ENCODE measurements around the gene NCAM1. TPM values are rescaled to one million over a fixed set of nuclear protein-coding genes. Genes with fewer than 3 reads are reported as not detected.

The NCAM1 gene
- total RNA-seq, 1 experiment from 2014 or later = 5.9 TPM

DNA sequence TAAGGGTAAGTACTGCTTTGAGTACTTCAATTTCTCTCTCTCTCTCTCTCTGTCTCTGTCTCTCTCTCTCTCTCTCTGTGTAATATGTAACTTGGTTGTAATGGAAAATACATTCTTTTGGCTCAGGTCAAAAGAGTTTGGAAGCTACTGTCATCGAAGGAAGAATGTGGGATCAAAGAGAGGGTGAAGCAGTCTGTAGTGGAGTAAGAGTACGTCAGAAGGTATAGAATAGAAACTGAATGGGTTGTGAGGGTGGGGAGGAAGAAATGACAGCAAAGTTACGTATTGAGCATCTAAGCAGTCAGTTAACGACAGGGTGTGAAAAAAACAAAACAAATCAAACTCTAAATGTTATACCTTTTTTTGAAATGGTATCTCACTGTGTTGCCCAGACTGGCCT, 10.0 kb downstream of the NCAM1 start:
- ChIA-PET POLR2A (no interaction called here), CTCF (no interaction called here)
- Mint-ChIP-seq H3K27ac (no peak overlapping the region), H3K36me3 (no peaks in the 10 kb centered on the region), H3K4me1 (peaks cover 10% of the 10 kb centered on the region), H3K27me3 (ENCODE audit: low read depth) (no peaks in the 10 kb centered on the region), H3K4me3 (no peak overlapping the region), H3K9me3 (no peaks in the 10 kb centered on the region)
- TF ChIP-seq, protein P1, sequence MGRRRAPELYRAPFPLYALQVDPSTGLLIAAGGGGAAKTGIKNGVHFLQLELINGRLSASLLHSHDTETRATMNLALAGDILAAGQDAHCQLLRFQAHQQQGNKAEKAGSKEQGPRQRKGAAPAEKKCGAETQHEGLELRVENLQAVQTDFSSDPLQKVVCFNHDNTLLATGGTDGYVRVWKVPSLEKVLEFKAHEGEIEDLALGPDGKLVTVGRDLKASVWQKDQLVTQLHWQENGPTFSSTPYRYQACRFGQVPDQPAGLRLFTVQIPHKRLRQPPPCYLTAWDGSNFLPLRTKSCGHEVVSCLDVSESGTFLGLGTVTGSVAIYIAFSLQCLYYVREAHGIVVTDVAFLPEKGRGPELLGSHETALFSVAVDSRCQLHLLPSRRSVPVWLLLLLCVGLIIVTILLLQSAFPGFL (CRISPR knock-in tag; IDR thresholded peaks at IDR 0.05; ENCODE audit: borderline replicate concordance) = no peak
- TF ChIP-seq, protein P2, sequence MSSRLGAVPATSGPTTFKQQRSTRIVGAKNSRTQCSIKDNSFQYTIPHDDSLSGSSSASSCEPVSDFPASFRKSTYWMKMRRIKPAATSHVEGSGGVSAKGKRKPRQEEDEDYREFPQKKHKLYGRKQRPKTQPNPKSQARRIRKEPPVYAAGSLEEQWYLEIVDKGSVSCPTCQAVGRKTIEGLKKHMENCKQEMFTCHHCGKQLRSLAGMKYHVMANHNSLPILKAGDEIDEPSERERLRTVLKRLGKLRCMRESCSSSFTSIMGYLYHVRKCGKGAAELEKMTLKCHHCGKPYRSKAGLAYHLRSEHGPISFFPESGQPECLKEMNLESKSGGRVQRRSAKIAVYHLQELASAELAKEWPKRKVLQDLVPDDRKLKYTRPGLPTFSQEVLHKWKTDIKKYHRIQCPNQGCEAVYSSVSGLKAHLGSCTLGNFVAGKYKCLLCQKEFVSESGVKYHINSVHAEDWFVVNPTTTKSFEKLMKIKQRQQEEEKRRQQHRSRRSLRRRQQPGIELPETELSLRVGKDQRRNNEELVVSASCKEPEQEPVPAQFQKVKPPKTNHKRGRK (CRISPR knock-in tag; IDR thresholded peaks at IDR 0.05; ENCODE audit: borderline replicate concordance) = no peak
- TF ChIP-seq, protein P3, sequence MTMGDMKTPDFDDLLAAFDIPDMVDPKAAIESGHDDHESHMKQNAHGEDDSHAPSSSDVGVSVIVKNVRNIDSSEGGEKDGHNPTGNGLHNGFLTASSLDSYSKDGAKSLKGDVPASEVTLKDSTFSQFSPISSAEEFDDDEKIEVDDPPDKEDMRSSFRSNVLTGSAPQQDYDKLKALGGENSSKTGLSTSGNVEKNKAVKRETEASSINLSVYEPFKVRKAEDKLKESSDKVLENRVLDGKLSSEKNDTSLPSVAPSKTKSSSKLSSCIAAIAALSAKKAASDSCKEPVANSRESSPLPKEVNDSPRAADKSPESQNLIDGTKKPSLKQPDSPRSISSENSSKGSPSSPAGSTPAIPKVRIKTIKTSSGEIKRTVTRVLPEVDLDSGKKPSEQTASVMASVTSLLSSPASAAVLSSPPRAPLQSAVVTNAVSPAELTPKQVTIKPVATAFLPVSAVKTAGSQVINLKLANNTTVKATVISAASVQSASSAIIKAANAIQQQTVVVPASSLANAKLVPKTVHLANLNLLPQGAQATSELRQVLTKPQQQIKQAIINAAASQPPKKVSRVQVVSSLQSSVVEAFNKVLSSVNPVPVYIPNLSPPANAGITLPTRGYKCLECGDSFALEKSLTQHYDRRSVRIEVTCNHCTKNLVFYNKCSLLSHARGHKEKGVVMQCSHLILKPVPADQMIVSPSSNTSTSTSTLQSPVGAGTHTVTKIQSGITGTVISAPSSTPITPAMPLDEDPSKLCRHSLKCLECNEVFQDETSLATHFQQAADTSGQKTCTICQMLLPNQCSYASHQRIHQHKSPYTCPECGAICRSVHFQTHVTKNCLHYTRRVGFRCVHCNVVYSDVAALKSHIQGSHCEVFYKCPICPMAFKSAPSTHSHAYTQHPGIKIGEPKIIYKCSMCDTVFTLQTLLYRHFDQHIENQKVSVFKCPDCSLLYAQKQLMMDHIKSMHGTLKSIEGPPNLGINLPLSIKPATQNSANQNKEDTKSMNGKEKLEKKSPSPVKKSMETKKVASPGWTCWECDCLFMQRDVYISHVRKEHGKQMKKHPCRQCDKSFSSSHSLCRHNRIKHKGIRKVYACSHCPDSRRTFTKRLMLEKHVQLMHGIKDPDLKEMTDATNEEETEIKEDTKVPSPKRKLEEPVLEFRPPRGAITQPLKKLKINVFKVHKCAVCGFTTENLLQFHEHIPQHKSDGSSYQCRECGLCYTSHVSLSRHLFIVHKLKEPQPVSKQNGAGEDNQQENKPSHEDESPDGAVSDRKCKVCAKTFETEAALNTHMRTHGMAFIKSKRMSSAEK (CRISPR knock-in tag; IDR thresholded peaks at IDR 0.05; ENCODE audit: borderline replicate concordance) = no peak
- TF ChIP-seq, protein P4, sequence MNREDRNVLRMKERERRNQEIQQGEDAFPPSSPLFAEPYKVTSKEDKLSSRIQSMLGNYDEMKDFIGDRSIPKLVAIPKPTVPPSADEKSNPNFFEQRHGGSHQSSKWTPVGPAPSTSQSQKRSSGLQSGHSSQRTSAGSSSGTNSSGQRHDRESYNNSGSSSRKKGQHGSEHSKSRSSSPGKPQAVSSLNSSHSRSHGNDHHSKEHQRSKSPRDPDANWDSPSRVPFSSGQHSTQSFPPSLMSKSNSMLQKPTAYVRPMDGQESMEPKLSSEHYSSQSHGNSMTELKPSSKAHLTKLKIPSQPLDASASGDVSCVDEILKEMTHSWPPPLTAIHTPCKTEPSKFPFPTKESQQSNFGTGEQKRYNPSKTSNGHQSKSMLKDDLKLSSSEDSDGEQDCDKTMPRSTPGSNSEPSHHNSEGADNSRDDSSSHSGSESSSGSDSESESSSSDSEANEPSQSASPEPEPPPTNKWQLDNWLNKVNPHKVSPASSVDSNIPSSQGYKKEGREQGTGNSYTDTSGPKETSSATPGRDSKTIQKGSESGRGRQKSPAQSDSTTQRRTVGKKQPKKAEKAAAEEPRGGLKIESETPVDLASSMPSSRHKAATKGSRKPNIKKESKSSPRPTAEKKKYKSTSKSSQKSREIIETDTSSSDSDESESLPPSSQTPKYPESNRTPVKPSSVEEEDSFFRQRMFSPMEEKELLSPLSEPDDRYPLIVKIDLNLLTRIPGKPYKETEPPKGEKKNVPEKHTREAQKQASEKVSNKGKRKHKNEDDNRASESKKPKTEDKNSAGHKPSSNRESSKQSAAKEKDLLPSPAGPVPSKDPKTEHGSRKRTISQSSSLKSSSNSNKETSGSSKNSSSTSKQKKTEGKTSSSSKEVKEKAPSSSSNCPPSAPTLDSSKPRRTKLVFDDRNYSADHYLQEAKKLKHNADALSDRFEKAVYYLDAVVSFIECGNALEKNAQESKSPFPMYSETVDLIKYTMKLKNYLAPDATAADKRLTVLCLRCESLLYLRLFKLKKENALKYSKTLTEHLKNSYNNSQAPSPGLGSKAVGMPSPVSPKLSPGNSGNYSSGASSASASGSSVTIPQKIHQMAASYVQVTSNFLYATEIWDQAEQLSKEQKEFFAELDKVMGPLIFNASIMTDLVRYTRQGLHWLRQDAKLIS (CRISPR knock-in tag; IDR thresholded peaks at IDR 0.05; ENCODE audit: borderline replicate concordance) = no peak
- TF ChIP-seq ZNF416 (CRISPR knock-in tag; IDR thresholded peaks at IDR 0.05) (no peak), ZNF263 (CRISPR knock-in tag; IDR thresholded peaks at IDR 0.05; ENCODE audit: low read depth) (no peak), TP53 (CRISPR knock-in tag; IDR thresholded peaks at IDR 0.05) (no peak), NFE2L1 (CRISPR knock-in tag; IDR thresholded peaks at IDR 0.05) (no peak), ZNF138 (CRISPR knock-in tag; conservative IDR thresholded peaks at IDR 0.05) (no peak), PRRX2 (CRISPR knock-in tag; IDR thresholded peaks at IDR 0.05) (no peak), TCF7 (CRISPR knock-in tag; IDR thresholded peaks at IDR 0.05; ENCODE audit: low read depth) (no peak), ZNF671 (CRISPR knock-in tag; IDR thresholded peaks at IDR 0.05) (no peak), HMGA2 (CRISPR knock-in tag; IDR thresholded peaks at IDR 0.05) (no peak)
- TF ChIP-seq, protein P5, sequence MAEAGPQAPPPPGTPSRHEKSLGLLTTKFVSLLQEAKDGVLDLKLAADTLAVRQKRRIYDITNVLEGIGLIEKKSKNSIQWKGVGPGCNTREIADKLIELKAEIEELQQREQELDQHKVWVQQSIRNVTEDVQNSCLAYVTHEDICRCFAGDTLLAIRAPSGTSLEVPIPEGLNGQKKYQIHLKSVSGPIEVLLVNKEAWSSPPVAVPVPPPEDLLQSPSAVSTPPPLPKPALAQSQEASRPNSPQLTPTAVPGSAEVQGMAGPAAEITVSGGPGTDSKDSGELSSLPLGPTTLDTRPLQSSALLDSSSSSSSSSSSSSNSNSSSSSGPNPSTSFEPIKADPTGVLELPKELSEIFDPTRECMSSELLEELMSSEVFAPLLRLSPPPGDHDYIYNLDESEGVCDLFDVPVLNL (CRISPR knock-in tag; IDR thresholded peaks at IDR 0.05; ENCODE audit: borderline replicate concordance, low read depth) = no peak
- TF ChIP-seq, protein P6, sequence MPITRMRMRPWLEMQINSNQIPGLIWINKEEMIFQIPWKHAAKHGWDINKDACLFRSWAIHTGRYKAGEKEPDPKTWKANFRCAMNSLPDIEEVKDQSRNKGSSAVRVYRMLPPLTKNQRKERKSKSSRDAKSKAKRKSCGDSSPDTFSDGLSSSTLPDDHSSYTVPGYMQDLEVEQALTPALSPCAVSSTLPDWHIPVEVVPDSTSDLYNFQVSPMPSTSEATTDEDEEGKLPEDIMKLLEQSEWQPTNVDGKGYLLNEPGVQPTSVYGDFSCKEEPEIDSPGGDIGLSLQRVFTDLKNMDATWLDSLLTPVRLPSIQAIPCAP (CRISPR knock-in tag; IDR thresholded peaks at IDR 0.05) = no peak
- TF ChIP-seq, protein P7, sequence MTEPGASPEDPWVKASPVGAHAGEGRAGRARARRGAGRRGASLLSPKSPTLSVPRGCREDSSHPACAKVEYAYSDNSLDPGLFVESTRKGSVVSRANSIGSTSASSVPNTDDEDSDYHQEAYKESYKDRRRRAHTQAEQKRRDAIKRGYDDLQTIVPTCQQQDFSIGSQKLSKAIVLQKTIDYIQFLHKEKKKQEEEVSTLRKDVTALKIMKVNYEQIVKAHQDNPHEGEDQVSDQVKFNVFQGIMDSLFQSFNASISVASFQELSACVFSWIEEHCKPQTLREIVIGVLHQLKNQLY (CRISPR knock-in tag; IDR thresholded peaks at IDR 0.05) = no peak
- TF ChIP-seq, protein P8, sequence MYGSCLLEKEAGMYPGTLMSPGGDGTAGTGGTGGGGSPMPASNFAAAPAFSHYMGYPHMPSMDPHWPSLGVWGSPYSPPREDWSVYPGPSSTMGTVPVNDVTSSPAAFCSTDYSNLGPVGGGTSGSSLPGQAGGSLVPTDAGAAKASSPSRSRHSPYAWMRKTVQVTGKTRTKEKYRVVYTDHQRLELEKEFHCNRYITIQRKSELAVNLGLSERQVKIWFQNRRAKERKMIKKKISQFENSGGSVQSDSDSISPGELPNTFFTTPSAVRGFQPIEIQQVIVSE (CRISPR knock-in tag; IDR thresholded peaks at IDR 0.05; ENCODE audit: borderline replicate concordance) = no peak
- no peak for DNase-seq (ENCODE audit: low spot score)
- no peak for ATAC-seq
